HEK293T (cell line): ENCODE results near the gene SH2D4B.

Experiments used
- BHLHE40 ChIP-seq: fragments of 450-650 bp; IDR thresholded peaks from 2 replicates; pipeline ENCODE4 v1.6.1; 2016; ENCODE audit warnings: mild to moderate bottlenecking, moderate library complexity, borderline replicate concordance
- ELF4 ChIP-seq: fragments of 450-650 bp; IDR thresholded peaks from 2 replicates; pipeline ENCODE4 v1.6.1; 2017; ENCODE audit warnings: antibody characterized with exemption
- FOXA1 ChIP-seq: fragments of 450-650 bp; IDR thresholded peaks from 2 replicates; pipeline ENCODE4 v1.6.1; 2016; ENCODE audit warnings: mild to moderate bottlenecking
- FOXM1 ChIP-seq: fragments of 450-650 bp; IDR thresholded peaks from 2 replicates; pipeline ENCODE4 v1.6.1; 2017; ENCODE audit warnings: mild to moderate bottlenecking, borderline replicate concordance
- NFRKB ChIP-seq: fragments of 450-650 bp; IDR thresholded peaks from 2 replicates; pipeline ENCODE4 v1.6.1; 2016; ENCODE audit warnings: mild to moderate bottlenecking, moderate library complexity
- SP1 ChIP-seq: fragments of 450-650 bp; IDR thresholded peaks from 2 replicates; pipeline ENCODE4 v1.6.1; 2017

- TF ChIP-seq NFRKB (no peak), FOXA1 (no peak), ELF4 (no peak), SP1 (no peak), FOXM1 (no peak), BHLHE40 (no peak)
Measured at GRCh38 chr10:80526742-80527141, 11.0 kb upstream of the SH2D4B start.
